Subcutaneous abdominal adipose tissue (tissue), 5 donors: Measurements from ENCODE around the gene WT1.

Source experiments
- H3K27ac ChIP-seq: one replicate; pipeline ENCODE4 v1.7.0; 2013; ENCODE audit warnings: low read depth, mild to moderate bottlenecking, inconsistent platforms, low read length, moderate library complexity
- H3K27me3 ChIP-seq, 5 donors: one replicate each; pipeline ENCODE4 v1.7.0; 2013; ENCODE audit warnings: low read length in 5 of 5, inconsistent platforms in 1 of 5; ENCODE audit not compliant: control insufficient read depth in 5 of 5, insufficient read depth in 4 of 5
- H3K36me3 ChIP-seq, 5 donors: one replicate each; pipeline ENCODE4 v1.7.0; 2013; ENCODE audit warnings: low read length in 5 of 5; ENCODE audit not compliant: control insufficient read depth in 5 of 5, insufficient read depth in 5 of 5
- H3K4me1 ChIP-seq, 5 donors: one replicate each; pipeline ENCODE4 v1.7.0; 2013; ENCODE audit warnings: low read length in 5 of 5, mild to moderate bottlenecking in 3 of 5, moderate library complexity in 1 of 5; ENCODE audit not compliant: control insufficient read depth in 5 of 5, insufficient read depth in 5 of 5
- H3K4me3 ChIP-seq, 5 donors: one replicate each; pipeline ENCODE4 v1.7.0; 2013; ENCODE audit warnings: low read length in 5 of 5, low read depth in 1 of 5
- H3K9ac ChIP-seq, 5 donors: one replicate each; pipeline ENCODE4 v1.7.0; 2013; ENCODE audit warnings: low read length in 5 of 5, mild to moderate bottlenecking in 4 of 5, moderate library complexity in 3 of 5
- H3K9me3 ChIP-seq, 5 donors: one replicate each; pipeline ENCODE4 v1.7.0; 2013; ENCODE audit warnings: low read length in 5 of 5; ENCODE audit not compliant: control insufficient read depth in 5 of 5
- donor health status: healthy.
- donor health status: healthy.
- donor health status: healthy.
- donor health status: healthy.
- donor health status: healthy.

WT1 gene

GRCh38 chr11:32391479-32391878, 43.9 kb downstream of the WT1 start:
- no peaks in the 10 kb centered on the region for H3K9me3 ChIP-seq
- peaks cover 0 to 6% (median 0%) of the 10 kb centered on the region in 5 donors for H3K27me3 ChIP-seq
- H3K27ac ChIP-seq: no peak overlapping the region
- H3K9ac ChIP-seq: no peak overlapping the region
- H3K4me1 ChIP-seq: no peaks in the 10 kb centered on the region
- no peak overlapping the region for H3K4me3 ChIP-seq
- no peaks in the 10 kb centered on the region for H3K36me3 ChIP-seq

GRCh38 chr11:32390712-32391111, 44.6 kb downstream of the WT1 start:
- H3K27ac ChIP-seq: no peak overlapping the region
- H3K4me3 ChIP-seq: no peak overlapping the region
- no peak overlapping the region for H3K9ac ChIP-seq
- no peaks in the 10 kb centered on the region for H3K9me3 ChIP-seq
- no peaks in the 10 kb centered on the region for H3K4me1 ChIP-seq
- no peaks in the 10 kb centered on the region for H3K36me3 ChIP-seq
- H3K27me3 ChIP-seq: no peaks in the 10 kb centered on the region

- Histone ChIP-seq H3K9ac (no peak overlapping the region), H3K27ac (no peak overlapping the region), H3K4me1 (no peaks in the 10 kb centered on the region), H3K36me3 (no peaks in the 10 kb centered on the region), H3K9me3 (no peaks in the 10 kb centered on the region), H3K4me3 (no peak overlapping the region), H3K27me3 (peaks cover 0 to 7% (median 4%) of the 10 kb centered on the region in 5 donors)
These were observed 46.2 kb downstream of the WT1 start for GRCh38 chr11:32388871-32389770.

GRCh38 chr11:32388365-32388764, 47.0 kb downstream of the WT1 start:
- H3K9me3 ChIP-seq: no peaks in the 10 kb centered on the region
- no peak overlapping the region for H3K4me3 ChIP-seq
- H3K36me3 ChIP-seq: no peaks in the 10 kb centered on the region
- H3K4me1 ChIP-seq: no peaks in the 10 kb centered on the region
- H3K27ac ChIP-seq: no peak overlapping the region
- peaks cover 0 to 8% (median 6%) of the 10 kb centered on the region in 5 donors for H3K27me3 ChIP-seq
- H3K9ac ChIP-seq: no peak overlapping the region

- Histone ChIP-seq H3K27ac (no peak overlapping the region), H3K4me1 (no peaks in the 10 kb centered on the region), H3K36me3 (no peaks in the 10 kb centered on the region), H3K9ac (no peak overlapping the region), H3K27me3 (peaks cover 0 to 12% (median 7%) of the 10 kb centered on the region in 5 donors), H3K9me3 (no peaks in the 10 kb centered on the region), H3K4me3 (no peak overlapping the region)
These were observed 47.9 kb downstream of the WT1 start for GRCh38 chr11:32387411-32387810.

GRCh38 chr11:32386770-32387377, 48.5 kb downstream of the WT1 start:
- peaks cover 0 to 16% (median 7%) of the 10 kb centered on the region in 5 donors for H3K27me3 ChIP-seq
- H3K4me3 ChIP-seq: no peak overlapping the region
- no peaks in the 10 kb centered on the region for H3K36me3 ChIP-seq
- H3K9ac ChIP-seq: no peak overlapping the region
- H3K27ac ChIP-seq: no peak overlapping the region
- no peaks in the 10 kb centered on the region for H3K9me3 ChIP-seq
- H3K4me1 ChIP-seq: no peaks in the 10 kb centered on the region

GRCh38 chr11:32385998-32386397, 49.3 kb downstream of the WT1 start:
- Histone ChIP-seq H3K9me3 (no peaks in the 10 kb centered on the region), H3K9ac (no peak overlapping the region), H3K4me1 (no peaks in the 10 kb centered on the region), H3K27ac (no peak overlapping the region), H3K27me3 (peaks cover 0 to 19% (median 7%) of the 10 kb centered on the region in 5 donors), H3K4me3 (no peak overlapping the region), H3K36me3 (no peaks in the 10 kb centered on the region)

- no peak overlapping the region for H3K4me3 ChIP-seq
- H3K9ac ChIP-seq: no peak overlapping the region
- peaks cover 0 to 19% (median 16%) of the 10 kb centered on the region in 5 donors for H3K27me3 ChIP-seq
- H3K9me3 ChIP-seq: peaks cover 0 to 5% (median 4%) of the 10 kb centered on the region in 5 donors
- H3K4me1 ChIP-seq: no peaks in the 10 kb centered on the region
- no peaks in the 10 kb centered on the region for H3K36me3 ChIP-seq
- H3K27ac ChIP-seq: no peak overlapping the region
These were observed 52.8 kb downstream of the WT1 start for GRCh38 chr11:32382339-32383049.

- no peak overlapping the region for H3K4me3 ChIP-seq
- no peak overlapping the region for H3K9ac ChIP-seq
- no peaks in the 10 kb centered on the region for H3K36me3 ChIP-seq
- H3K9me3 ChIP-seq: peaks cover 0 to 5% (median 4%) of the 10 kb centered on the region in 5 donors
- no peaks in the 10 kb centered on the region for H3K4me1 ChIP-seq
- no peak overlapping the region for H3K27ac ChIP-seq
- peaks cover 0 to 19% (median 16%) of the 10 kb centered on the region in 5 donors for H3K27me3 ChIP-seq
These were observed 54.2 kb downstream of the WT1 start for GRCh38 chr11:32381179-32381578.

- Histone ChIP-seq H3K4me1 (no peaks in the 10 kb centered on the region), H3K9me3 (peaks cover 0 to 5% (median 4%) of the 10 kb centered on the region in 5 donors), H3K4me3 (no peak overlapping the region), H3K36me3 (no peaks in the 10 kb centered on the region), H3K9ac (no peak overlapping the region), H3K27me3 (peaks cover 0 to 20% (median 16%) of the 10 kb centered on the region in 5 donors), H3K27ac (no peak overlapping the region)
These were observed 55.6 kb downstream of the WT1 start for GRCh38 chr11:32379719-32380118.
